Measurements from ENCODE around the gene TEX35. TPM values are rescaled to one million over a fixed set of nuclear protein-coding genes. Genes with fewer than 3 reads are reported as not detected.

Gene TEX35
- total RNA-seq, 1 experiment from 2014 or later = not detected

DNA sequence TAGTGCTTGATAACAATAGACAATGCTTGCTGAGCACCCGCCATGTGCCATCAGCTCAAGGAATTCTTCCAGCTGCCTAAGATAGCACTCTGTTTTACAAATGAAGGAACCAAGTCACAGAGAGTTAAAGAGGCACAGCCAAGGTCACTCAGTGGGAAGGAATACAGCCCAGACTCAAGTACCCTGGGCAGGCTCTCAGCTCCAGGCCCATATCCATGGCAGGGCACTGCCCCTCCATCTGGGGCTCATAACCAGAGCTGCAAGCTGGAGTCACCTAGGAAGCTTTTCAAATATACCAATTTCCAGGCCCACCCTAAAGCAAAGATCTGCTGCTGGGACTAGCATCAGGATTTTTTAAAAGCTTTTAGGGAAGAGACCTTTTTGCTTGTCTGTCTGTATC is 17.8 kb upstream of the TEX35 start:
- no peaks in the 10 kb centered on the region for H3K9me2 ChIP-seq (ENCODE audit: insufficient read depth)
- POLR2A ChIA-PET = no interaction called here
- no peaks in the 10 kb centered on the region for H3K79me2 ChIP-seq (ENCODE audit: insufficient read depth, low read length)
- peaks cover 0 to 7% of the 10 kb centered on the region in 2 experiments; a peak in 1 of 4 replicates for H3K4me1 ChIP-seq (ENCODE audit: control insufficient read depth in 1 of 2, insufficient read depth in 2 of 2, low read length in 2 of 2)
- no TSS peak for BruUV-seq (replicated peaks)
- H4K20me1 ChIP-seq (ENCODE audit: insufficient read depth) = no peaks in the 10 kb centered on the region
- ATAC-seq (no peak), DNase-seq (ENCODE audit: low read depth, low spot score) (no peak)
- no peak overlapping the region for H3K27ac ChIP-seq (ENCODE audit: low read depth, low read length)
- no peak for TF ChIP-seq TCF7L2 (IDR thresholded peaks at IDR 0.05; ENCODE audit: borderline replicate concordance, extremely low read depth, insufficient read depth, insufficient read length)
- TF ChIP-seq EGR1 (IDR thresholded peaks at IDR 0.05; ENCODE audit: low read depth) = no peak
- no peak for TF ChIP-seq MAX (IDR thresholded peaks at IDR 0.05)
- TF ChIP-seq, protein P1, sequence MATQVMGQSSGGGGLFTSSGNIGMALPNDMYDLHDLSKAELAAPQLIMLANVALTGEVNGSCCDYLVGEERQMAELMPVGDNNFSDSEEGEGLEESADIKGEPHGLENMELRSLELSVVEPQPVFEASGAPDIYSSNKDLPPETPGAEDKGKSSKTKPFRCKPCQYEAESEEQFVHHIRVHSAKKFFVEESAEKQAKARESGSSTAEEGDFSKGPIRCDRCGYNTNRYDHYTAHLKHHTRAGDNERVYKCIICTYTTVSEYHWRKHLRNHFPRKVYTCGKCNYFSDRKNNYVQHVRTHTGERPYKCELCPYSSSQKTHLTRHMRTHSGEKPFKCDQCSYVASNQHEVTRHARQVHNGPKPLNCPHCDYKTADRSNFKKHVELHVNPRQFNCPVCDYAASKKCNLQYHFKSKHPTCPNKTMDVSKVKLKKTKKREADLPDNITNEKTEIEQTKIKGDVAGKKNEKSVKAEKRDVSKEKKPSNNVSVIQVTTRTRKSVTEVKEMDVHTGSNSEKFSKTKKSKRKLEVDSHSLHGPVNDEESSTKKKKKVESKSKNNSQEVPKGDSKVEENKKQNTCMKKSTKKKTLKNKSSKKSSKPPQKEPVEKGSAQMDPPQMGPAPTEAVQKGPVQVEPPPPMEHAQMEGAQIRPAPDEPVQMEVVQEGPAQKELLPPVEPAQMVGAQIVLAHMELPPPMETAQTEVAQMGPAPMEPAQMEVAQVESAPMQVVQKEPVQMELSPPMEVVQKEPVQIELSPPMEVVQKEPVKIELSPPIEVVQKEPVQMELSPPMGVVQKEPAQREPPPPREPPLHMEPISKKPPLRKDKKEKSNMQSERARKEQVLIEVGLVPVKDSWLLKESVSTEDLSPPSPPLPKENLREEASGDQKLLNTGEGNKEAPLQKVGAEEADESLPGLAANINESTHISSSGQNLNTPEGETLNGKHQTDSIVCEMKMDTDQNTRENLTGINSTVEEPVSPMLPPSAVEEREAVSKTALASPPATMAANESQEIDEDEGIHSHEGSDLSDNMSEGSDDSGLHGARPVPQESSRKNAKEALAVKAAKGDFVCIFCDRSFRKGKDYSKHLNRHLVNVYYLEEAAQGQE (IDR thresholded peaks at IDR 0.05; ENCODE audit: low read depth) = no peak
- TF ChIP-seq FOSL1 (IDR thresholded peaks at IDR 0.05; ENCODE audit: low read depth) = no peak
- TF ChIP-seq YY1 (IDR thresholded peaks at IDR 0.05; ENCODE audit: extremely low read depth, insufficient replicate concordance, low read depth, low read length) = no peak
- TF ChIP-seq SIN3A (IDR thresholded peaks at IDR 0.05; ENCODE audit: low read depth) = no peak
- TF ChIP-seq ZFX (IDR thresholded peaks at IDR 0.05) = no peak
- TF ChIP-seq RAD21 (IDR thresholded peaks at IDR 0.05; ENCODE audit: low read depth) = no peak
- no peak for TF ChIP-seq ELF1 (IDR thresholded peaks at IDR 0.05; ENCODE audit: borderline replicate concordance, low read depth)
- no peak for TF ChIP-seq ZNF274 (IDR thresholded peaks at IDR 0.05; ENCODE audit: low read depth, low read length)
- TF ChIP-seq SP1 (IDR thresholded peaks at IDR 0.05; ENCODE audit: low read depth) = no peak
- no peak for TF ChIP-seq ZBTB33 (IDR thresholded peaks at IDR 0.05; ENCODE audit: extremely low read depth, insufficient replicate concordance, low read length)
- no peak for TF ChIP-seq ATF3 (IDR thresholded peaks at IDR 0.05)
- no peak for TF ChIP-seq CEBPB (IDR thresholded peaks at IDR 0.05; ENCODE audit: low read depth)
- TF ChIP-seq JUND (IDR thresholded peaks at IDR 0.05) = no peak
- no peak for TF ChIP-seq POLR2A (IDR thresholded peaks at IDR 0.05; ENCODE audit: borderline replicate concordance, extremely low read depth, insufficient read depth, insufficient read length)
- intact Hi-C loops (cut with micrococcal nuclease) = no loop called here
- no peak overlapping the region for H2AFZ ChIP-seq (ENCODE audit: low read depth, low read length, poor library complexity, severe bottlenecking)
- H3K9me3 ChIP-seq (ENCODE audit: control insufficient read depth in 1 of 2, insufficient read depth in 1 of 2, low read depth in 1 of 2, low read length in 2 of 2) = no peaks in the 10 kb centered on the region
- no peak overlapping the region for H3K4me2 ChIP-seq (ENCODE audit: low read length)
- CTCF ChIA-PET = no interaction called here
- no peak overlapping the region for H3K4me3 ChIP-seq (replicated peaks in 1 of 2; ENCODE audit: low read depth in 1 of 2, low read length in 2 of 2)
- RAD21 ChIA-PET (ENCODE audit: low non-redundant PET in 1 of 2, low total read pairs in 2 of 2, uncharacterized antibody in 2 of 2, unreplicated experiment in 2 of 2) = no interaction called here
- no peaks in the 10 kb centered on the region for H3K36me3 ChIP-seq (ENCODE audit: control insufficient read depth in 1 of 2, insufficient read depth in 2 of 2, low read length in 2 of 2)
- no peaks in the 10 kb centered on the region for H3K27me3 ChIP-seq (ENCODE audit: insufficient read depth, low read length)
- H3K9ac ChIP-seq (ENCODE audit: low read length) = no peak overlapping the region
